ENCODE results near the gene PIP5K1C. TPM values are rescaled to one million over a fixed set of nuclear protein-coding genes. Genes with fewer than 3 reads are reported as not detected.

PIP5K1C gene
- polyA plus RNA-seq, 1 donor from 2014 or later, result 7.1 TPM

- Histone ChIP-seq H3K9me3 (ENCODE audit: low read length) (no peaks in the 10 kb centered on the region), H3F3A (ENCODE audit: insufficient read depth, low read length, poor library complexity, severe bottlenecking) (no peaks in the 10 kb centered on the region), H4K20me1 (ENCODE audit: insufficient read depth) (no peaks in the 10 kb centered on the region), H3K4me3 (ENCODE audit: low read length) (no peak overlapping the region), H3K27me3 (ENCODE audit: insufficient read depth, low read depth, low read length) (no peaks in the 10 kb centered on the region), H3K79me2 (replicated peaks; ENCODE audit: insufficient read depth, low read length) (no peaks in the 10 kb centered on the region), H3K27ac (ENCODE audit: low read length) (no peak overlapping the region), H3K9ac (ENCODE audit: low read length) (no peak overlapping the region), H2AFZ (ENCODE audit: low read depth, low read length) (no peak overlapping the region), H3K36me3 (ENCODE audit: insufficient read depth, low read length) (no peaks in the 10 kb centered on the region), H3K9me2 (ENCODE audit: insufficient read depth, low read length) (no peaks in the 10 kb centered on the region), H3K4me2 (ENCODE audit: low read length) (no peak overlapping the region)
- no peak for TF ChIP-seq REST (IDR thresholded peaks at IDR 0.05; ENCODE audit: borderline replicate concordance)
- no peak for TF ChIP-seq POLR2AphosphoS5 (IDR thresholded peaks at IDR 0.05)
- TF ChIP-seq RAD21 (conservative IDR thresholded peaks at IDR 0.05), result no peak
- no peak for TF ChIP-seq MXI1 (conservative IDR thresholded peaks at IDR 0.05; ENCODE audit: poor library complexity, severe bottlenecking)
- no peak for TF ChIP-seq SMC3 (conservative IDR thresholded peaks at IDR 0.05; ENCODE audit: poor library complexity)
- no peak for TF ChIP-seq TAF1 (IDR thresholded peaks at IDR 0.05; ENCODE audit: low read depth)
Measured at GRCh38 chr19:3642296-3642695, 58.0 kb downstream of the PIP5K1C start.

- Histone ChIP-seq H3K27me3 (ENCODE audit: insufficient read depth, low read depth, low read length) (no peaks in the 10 kb centered on the region), H3K9ac (ENCODE audit: low read length) (no peak overlapping the region), H3K79me2 (replicated peaks; ENCODE audit: insufficient read depth, low read length) (no peaks in the 10 kb centered on the region), H3F3A (ENCODE audit: insufficient read depth, low read length, poor library complexity, severe bottlenecking) (no peaks in the 10 kb centered on the region), H3K9me3 (ENCODE audit: low read length) (no peaks in the 10 kb centered on the region), H3K4me3 (ENCODE audit: low read length) (no peak overlapping the region), H3K27ac (ENCODE audit: low read length) (no peak overlapping the region), H3K36me3 (ENCODE audit: insufficient read depth, low read length) (no peaks in the 10 kb centered on the region), H4K20me1 (ENCODE audit: insufficient read depth) (no peaks in the 10 kb centered on the region), H3K4me2 (ENCODE audit: low read length) (no peak overlapping the region), H2AFZ (ENCODE audit: low read depth, low read length) (no peak overlapping the region), H3K9me2 (ENCODE audit: insufficient read depth, low read length) (no peaks in the 10 kb centered on the region)
- TF ChIP-seq TAF1 (IDR thresholded peaks at IDR 0.05; ENCODE audit: low read depth) (no peak), EP300 (conservative IDR thresholded peaks at IDR 0.05; ENCODE audit: poor library complexity, severe bottlenecking) (no peak), MXI1 (conservative IDR thresholded peaks at IDR 0.05; ENCODE audit: poor library complexity, severe bottlenecking) (no peak), CTCF (IDR thresholded peaks at IDR 0.05; ENCODE audit: poor library complexity, severe bottlenecking) (no peak), REST (IDR thresholded peaks at IDR 0.05; ENCODE audit: borderline replicate concordance) (no peak), RAD21 (conservative IDR thresholded peaks at IDR 0.05) (no peak), POLR2AphosphoS5 (IDR thresholded peaks at IDR 0.05) (no peak), SMC3 (conservative IDR thresholded peaks at IDR 0.05; ENCODE audit: poor library complexity) (no peak), EZH2 (IDR thresholded peaks at IDR 0.05; ENCODE audit: borderline replicate concordance, insufficient read depth, low read length, poor library complexity, severe bottlenecking) (no peak)
Measured at GRCh38 chr19:3641515-3642269, 58.6 kb downstream of the PIP5K1C start.
